ENCODE measurements around the gene RNU6-9. TPM values are rescaled to one million over a fixed set of nuclear protein-coding genes. Genes with fewer than 3 reads are reported as not detected.

The RNU6-9 gene
- total RNA-seq, 1 donor from 2014 or later = not detected

- H3K27ac ChIP-seq = peak overlapping the region; percentile 65
- intact Hi-C loops (cut with DNase I) = no loop called here
- peak overlapping the region; percentile 16 for H3K4me3 ChIP-seq
- ATAC-seq (peak; percentile 1 to 4), DNase-seq (no peak)
- no peaks in the 10 kb centered on the region for H3K27me3 ChIP-seq (ENCODE audit: low read depth)
- H3K36me3 ChIP-seq = peaks cover 13% of the 10 kb centered on the region
- H3K4me1 ChIP-seq = peaks cover 46% of the 10 kb centered on the region
- H3K9me3 ChIP-seq = no peaks in the 10 kb centered on the region
- no peak for TF ChIP-seq CTCF (IDR thresholded peaks at IDR 0.05)
Observed at GRCh38 chr19:934197-934840, 41.0 kb downstream of the RNU6-9 start.

GRCh38 chr19:934865-935479 is 41.7 kb downstream of the RNU6-9 start:
- H3K36me3 ChIP-seq = peaks cover 7% of the 10 kb centered on the region
- peaks cover 48% of the 10 kb centered on the region for H3K4me1 ChIP-seq
- no peaks in the 10 kb centered on the region for H3K27me3 ChIP-seq (ENCODE audit: low read depth)
- no peaks in the 10 kb centered on the region for H3K9me3 ChIP-seq
- ATAC-seq (peak; percentile 96 to 98), DNase-seq (peak; percentile 95)
- peak overlapping the region; percentile 65 for H3K27ac ChIP-seq
- no peak for TF ChIP-seq CTCF (IDR thresholded peaks at IDR 0.05)
- intact Hi-C loops (cut with DNase I) = no loop called here
- peak overlapping the region; percentile 16 for H3K4me3 ChIP-seq

GRCh38 chr19:936175-936546 is 42.9 kb downstream of the RNU6-9 start:
- no peaks in the 10 kb centered on the region for H3K27me3 ChIP-seq (ENCODE audit: low read depth)
- peaks cover 4% of the 10 kb centered on the region for H3K36me3 ChIP-seq
- intact Hi-C loops (cut with DNase I) = no loop called here
- ATAC-seq (no peak), DNase-seq (no peak)
- H3K4me3 ChIP-seq = no peak overlapping the region
- H3K27ac ChIP-seq = no peak overlapping the region
- H3K4me1 ChIP-seq = peaks cover 59% of the 10 kb centered on the region
- TF ChIP-seq CTCF (IDR thresholded peaks at IDR 0.05) = no peak
- no peaks in the 10 kb centered on the region for H3K9me3 ChIP-seq

- intact Hi-C loops (cut with DNase I) = no loop called here
Observed at GRCh38 chr19:937259-937694, 44.0 kb downstream of the RNU6-9 start.

GRCh38 chr19:938233-938923 is 45.1 kb downstream of the RNU6-9 start:
- no peak for TF ChIP-seq CTCF (IDR thresholded peaks at IDR 0.05)
- peaks cover 4% of the 10 kb centered on the region for H3K36me3 ChIP-seq
- intact Hi-C loops (cut with DNase I) = no loop called here
- no peak for ATAC-seq
- no peaks in the 10 kb centered on the region for H3K27me3 ChIP-seq (ENCODE audit: low read depth)
- no peak overlapping the region for H3K27ac ChIP-seq
- no peak for DNase-seq
- H3K4me1 ChIP-seq = peaks cover 53% of the 10 kb centered on the region
- H3K4me3 ChIP-seq = no peak overlapping the region
- H3K9me3 ChIP-seq = no peaks in the 10 kb centered on the region

More at GRCh38 chr19:937259-937694, 44.0 kb downstream of the RNU6-9 start:
- DNase-seq (no peak), ATAC-seq (no peak)
- Histone ChIP-seq H3K4me1 (peaks cover 63% of the 10 kb centered on the region), H3K9me3 (no peaks in the 10 kb centered on the region), H3K27ac (no peak overlapping the region), H3K4me3 (no peak overlapping the region), H3K27me3 (ENCODE audit: low read depth) (no peaks in the 10 kb centered on the region), H3K36me3 (peaks cover 4% of the 10 kb centered on the region)
- no peak for TF ChIP-seq CTCF (IDR thresholded peaks at IDR 0.05)

All from lower lobe of right lung (tissue), 2 donors.